Endothelial cell of umbilical vein (primary cell): ENCODE data around the gene RSPO1. TPM values are rescaled to one million over a fixed set of nuclear protein-coding genes. Genes with fewer than 3 reads are reported as not detected.

Experiments
- BruUV-seq: library from RNA; stranded (reverse); fragments of 400-500 nt; replicated peaks from 2 replicates; lab custom pipeline; 2021; lab: Mats Ljungman, UMichigan
- CTCF ChIA-PET: fragments of 300-600, 350-600 bp; sonication (Branson Sonifier 250); formaldehyde crosslinking; loops from one replicate; lab custom pipeline; 2021; ENCODE audit warnings: antibody characterized with exemption, inconsistent platforms; lab: Charles Lee
- POLR2A ChIA-PET: fragments of 300-600, 350-600 bp; sonication (Branson Sonifier 250); formaldehyde crosslinking; loops from one replicate; lab custom pipeline; 2021; ENCODE audit warnings: antibody characterized with exemption, inconsistent platforms; lab: Charles Lee
- DNase-seq: peaks from one replicate; pipeline ENCODE4 v3.0.0-alpha.2; 2011; ENCODE audit warnings: low read depth, low spot score
- FAIRE-seq: peaks from 2 replicates; lab custom pipeline; 2011; peaks lifted over from hg19 to GRCh38; lab: Jason Lieb, UNC
- H2AFZ ChIP-seq: 2 replicates; pipeline ENCODE4 v1.6.0; 2012; ENCODE audit warnings: low read depth, low read length, control low read depth, inconsistent platforms
- H3K27ac ChIP-seq: 2 replicates; pipeline ENCODE4 v1.5.1; 2011; ENCODE audit warnings: low read depth, mild to moderate bottlenecking, control low read depth, low read length, moderate library complexity; ENCODE audit not compliant: insufficient read depth
- H3K27me3 ChIP-seq, 2 experiments: 2 replicates each; pipeline versions ENCODE4 v1.6.0 to v1.6.1; 2011; ENCODE audit warnings: low read length in 2 of 2, mixed read lengths in 1 of 2; ENCODE audit not compliant: control insufficient read depth in 2 of 2, insufficient read depth in 2 of 2
- H3K36me3 ChIP-seq, 2 experiments: 2 replicates in 1 of 2; 3 replicates in 1 of 2; pipeline ENCODE4 v1.5.1; 2011; ENCODE audit warnings: low read length in 2 of 2, mild to moderate bottlenecking in 1 of 2, moderate library complexity in 1 of 2; ENCODE audit not compliant: control insufficient read depth in 2 of 2, insufficient read depth in 2 of 2; ENCODE audit errors: extremely low read depth in 1 of 2
- H3K4me1 ChIP-seq: 3 replicates; pipeline ENCODE4 v1.5.1; 2011; ENCODE audit warnings: mild to moderate bottlenecking, low read length; ENCODE audit not compliant: control insufficient read depth, insufficient read depth; ENCODE audit errors: extremely low read depth
- H3K4me2 ChIP-seq: 2 replicates; pipeline ENCODE4 v1.6.1; 2011; ENCODE audit warnings: low read length, control low read depth, mixed read lengths; ENCODE audit not compliant: insufficient read depth
- H3K4me3 ChIP-seq, 3 experiments: fragments of 200-600 bp in 1 of 3; sonication (generic), shearing (Covaris generic) in 1 of 3; replicated peaks in 1 of 3; 2 replicates each; pipeline ENCODE4 v1.5.1; 2011 to 2016; ENCODE audit warnings: control low read depth in 3 of 3, low read length in 3 of 3, mild to moderate bottlenecking in 2 of 3, inconsistent platforms in 1 of 3, low read depth in 1 of 3, moderate library complexity in 1 of 3; ENCODE audit not compliant: insufficient read depth in 1 of 3
- H3K79me2 ChIP-seq: 2 replicates; pipeline ENCODE4 v1.6.0; 2012; ENCODE audit warnings: low read length, inconsistent platforms; ENCODE audit not compliant: control insufficient read depth, insufficient read depth
- H3K9ac ChIP-seq: replicated peaks from 2 replicates; pipeline ENCODE3; 2011; ENCODE audit warnings: low read length, control low read depth; ENCODE audit not compliant: insufficient read depth; ENCODE audit errors: extremely low read depth
- H3K9me1 ChIP-seq: replicated peaks from 3 replicates; pipeline ENCODE4 v1.6.0; 2011; ENCODE audit warnings: mild to moderate bottlenecking, low read length; ENCODE audit not compliant: control insufficient read depth, insufficient read depth; ENCODE audit errors: extremely low read depth
- H3K9me3 ChIP-seq: replicated peaks from 2 replicates; pipeline ENCODE4 v1.5.1; 2012; ENCODE audit warnings: low read length, inconsistent platforms; ENCODE audit not compliant: control insufficient read depth, insufficient read depth
- H4K20me1 ChIP-seq: replicated peaks from 2 replicates; pipeline ENCODE3; 2011; ENCODE audit warnings: mild to moderate bottlenecking, low read length; ENCODE audit not compliant: control insufficient read depth, insufficient read depth; ENCODE audit errors: extremely low read depth
- EZH2 ChIP-seq: IDR thresholded peaks from 2 replicates; pipeline ENCODE4 v1.6.1; 2012; ENCODE audit warnings: borderline replicate concordance, low read depth, mild to moderate bottlenecking, moderate library complexity, low read length, inconsistent platforms; ENCODE audit not compliant: severe bottlenecking
- FOS ChIP-seq: IDR thresholded peaks from 2 replicates; pipeline ENCODE4 v1.6.1; 2011; ENCODE audit warnings: mild to moderate bottlenecking, low read length, moderate library complexity, borderline replicate concordance; ENCODE audit not compliant: insufficient read depth
- GATA2 ChIP-seq: IDR thresholded peaks from 2 replicates; pipeline ENCODE4 v1.7.0; 2011; ENCODE audit warnings: low read depth, mild to moderate bottlenecking, moderate library complexity, mixed read lengths, low read length; ENCODE audit not compliant: insufficient read length, insufficient read depth
- JUN ChIP-seq: IDR thresholded peaks from 2 replicates; pipeline ENCODE4 v1.6.1; 2011; ENCODE audit warnings: borderline replicate concordance, low read depth; ENCODE audit not compliant: insufficient read length, insufficient read depth
- MAX ChIP-seq: IDR thresholded peaks from 2 replicates; pipeline ENCODE4 v1.6.1; 2011; ENCODE audit not compliant: insufficient read depth, insufficient read length
- MYC ChIP-seq: IDR thresholded peaks from one replicate; pipeline ENCODE4 v1.6.1; 2011; ENCODE audit warnings: mild to moderate bottlenecking, low read depth, low read length
- POLR2A ChIP-seq: IDR thresholded peaks from 2 replicates; pipeline ENCODE4 v1.6.1; 2012; ENCODE audit warnings: low read depth, mild to moderate bottlenecking, control low read depth, low read length
- POLR2AphosphoS5 ChIP-seq: IDR thresholded peaks from 2 replicates; pipeline ENCODE4 v1.6.1; 2012; ENCODE audit warnings: low read depth, mild to moderate bottlenecking, control low read depth, low read length, moderate library complexity; ENCODE audit not compliant: insufficient read depth
- dilution Hi-C: fragments of 300-500 bp; cut with MboI; formaldehyde crosslinking; loops from one replicate; pipeline ENCODE4 v1.15.0; 2019; ENCODE audit warnings: low sequenced_read_pairs; ENCODE audit not compliant: extremely low pct_ligation_motif_present
- intact Hi-C: fragments of 100-400 bp; cut with micrococcal nuclease; formaldehyde crosslinking; loops from one replicate; pipeline ENCODE4 v1.10.0; 2022
- polyA plus RNA-seq, 4 experiments: library from polyadenylated mRNA; depleted of rRNA in 3 of 4; stranded (reverse) in 3 of 4; unstranded in 1 of 4; fragments of >200 nt; gene quantifications; 2 replicates each; pipeline versions ENCODE4 v1.2.1 to v1.2.3, GENCODE V29; 2011 to 2012; ENCODE audit warnings: missing spikeins in 1 of 4
- total RNA-seq: library from RNA; stranded (reverse); gene quantifications from 2 replicates; pipeline ENCODE4 v1.2.3, GENCODE V29; 2021
- TF ChIP-seq, protein P1 (sequence below), 2 donors: IDR thresholded peaks; 1 replicate in 1 of 2; 2 replicates in 1 of 2; pipeline ENCODE4 v1.5.1; 2011; ENCODE audit warnings: low read length in 2 of 2, mild to moderate bottlenecking in 2 of 2, moderate library complexity in 2 of 2, control low read depth in 1 of 2, inconsistent platforms in 1 of 2, low read depth in 1 of 2; ENCODE audit not compliant: insufficient read depth in 1 of 2; ENCODE audit errors: extremely low read depth in 1 of 2

RSPO1 gene
- total and polyA plus RNA-seq, 2 donors (not counting 3 experiments of a cell fraction or from before 2014, with no cell fraction given) = not detected

GRCh38 chr1:37666241-37666867 lies 31.7 kb upstream of the RSPO1 start:
- H4K20me1 ChIP-seq = no peaks in the 10 kb centered on the region
- dilution Hi-C loops (no loop called here), intact Hi-C loops (no loop called here)
- H3K79me2 ChIP-seq = no peaks in the 10 kb centered on the region
- H3K4me2 ChIP-seq = no peak overlapping the region
- TF ChIP-seq FOS (no peak), EZH2 (no peak), JUN (no peak), MAX (no peak), POLR2A (no peak), POLR2AphosphoS5 (no peak), GATA2 (no peak), MYC (no peak)
- TF ChIP-seq, protein P1, sequence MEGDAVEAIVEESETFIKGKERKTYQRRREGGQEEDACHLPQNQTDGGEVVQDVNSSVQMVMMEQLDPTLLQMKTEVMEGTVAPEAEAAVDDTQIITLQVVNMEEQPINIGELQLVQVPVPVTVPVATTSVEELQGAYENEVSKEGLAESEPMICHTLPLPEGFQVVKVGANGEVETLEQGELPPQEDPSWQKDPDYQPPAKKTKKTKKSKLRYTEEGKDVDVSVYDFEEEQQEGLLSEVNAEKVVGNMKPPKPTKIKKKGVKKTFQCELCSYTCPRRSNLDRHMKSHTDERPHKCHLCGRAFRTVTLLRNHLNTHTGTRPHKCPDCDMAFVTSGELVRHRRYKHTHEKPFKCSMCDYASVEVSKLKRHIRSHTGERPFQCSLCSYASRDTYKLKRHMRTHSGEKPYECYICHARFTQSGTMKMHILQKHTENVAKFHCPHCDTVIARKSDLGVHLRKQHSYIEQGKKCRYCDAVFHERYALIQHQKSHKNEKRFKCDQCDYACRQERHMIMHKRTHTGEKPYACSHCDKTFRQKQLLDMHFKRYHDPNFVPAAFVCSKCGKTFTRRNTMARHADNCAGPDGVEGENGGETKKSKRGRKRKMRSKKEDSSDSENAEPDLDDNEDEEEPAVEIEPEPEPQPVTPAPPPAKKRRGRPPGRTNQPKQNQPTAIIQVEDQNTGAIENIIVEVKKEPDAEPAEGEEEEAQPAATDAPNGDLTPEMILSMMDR (IDR thresholded peaks at IDR 0.05; ENCODE audit: extremely low read depth in 1 of 2, insufficient read depth in 1 of 2, low read depth in 1 of 2, low read length in 2 of 2) = no peak
- CTCF ChIA-PET = interaction anchor here (1.2 kb wide), 1 partner anchor 64 kb away, joined by 3 read pairs; no protein-coding TSS in a partner anchor
- FAIRE-seq (no peak), DNase-seq (no peak)
- H2AFZ ChIP-seq = no peak overlapping the region
- no peak overlapping the region for H3K27ac ChIP-seq
- no peaks in the 10 kb centered on the region for H3K4me1 ChIP-seq
- H3K9ac ChIP-seq = no peak overlapping the region
- no peak overlapping the region for H3K4me3 ChIP-seq
- no peaks in the 10 kb centered on the region for H3K9me1 ChIP-seq
- POLR2A ChIA-PET = no interaction called here
- no peaks in the 10 kb centered on the region for H3K36me3 ChIP-seq
- no TSS peak for BruUV-seq
- H3K27me3 ChIP-seq = peaks cover 0 to 2% of the 10 kb centered on the region in 2 experiments
- H3K9me3 ChIP-seq = no peaks in the 10 kb centered on the region
